HepG2 (cell line): ENCODE measurements around the gene CAPG. TPM values are rescaled to one million over a fixed set of nuclear protein-coding genes. Genes with fewer than 3 reads are reported as not detected.

Experiments
- AHR ChIP-seq: IDR thresholded peaks from 2 replicates; pipeline ENCODE4 v1.6.1; 2018; ENCODE audit warnings: missing genetic modification reagents, missing compliant biosample characterization
- ATAD3A ChIP-seq: sonication (generic); formaldehyde crosslinking; IDR thresholded peaks from 2 replicates; pipeline ENCODE4 v1.4.0; 2020; ENCODE audit warnings: missing genetic modification reagents
- CBX2 ChIP-seq, 2 experiments: fragments of 200-600 bp in 1 of 2; sonication (generic); formaldehyde crosslinking in 1 of 2; IDR thresholded peaks; 2 replicates each; pipeline versions ENCODE4 v1.7.0 to v1.8.1; 2018 to 2022; ENCODE audit warnings: low read depth in 2 of 2, low read length in 1 of 2, mild to moderate bottlenecking in 1 of 2, missing genetic modification reagents in 1 of 2
- CREB1 ChIP-seq, 2 experiments: fragments of 450-650 bp in 1 of 2; IDR thresholded peaks; 2 replicates each; pipeline ENCODE4 v1.6.1; 2016 to 2017; ENCODE audit warnings: control low read depth in 1 of 2, mild to moderate bottlenecking in 1 of 2, missing compliant biosample characterization in 1 of 2, missing genetic modification characterization in 1 of 2
- E2F2 ChIP-seq: sonication (generic); formaldehyde crosslinking; IDR thresholded peaks from 2 replicates; pipeline ENCODE4 v1.4.0; 2020; ENCODE audit warnings: missing genetic modification reagents, borderline replicate concordance
- EED ChIP-seq: sonication (generic); formaldehyde crosslinking; IDR thresholded peaks from 2 replicates; pipeline ENCODE4 v1.5.0; 2020; ENCODE audit warnings: mild to moderate bottlenecking, missing genetic modification reagents
- FOSL1 ChIP-seq: sonication (generic); formaldehyde crosslinking; IDR thresholded peaks from 2 replicates; pipeline ENCODE4 v1.9.0; 2021; ENCODE audit warnings: missing genetic modification reagents, borderline replicate concordance
- GPN1 ChIP-seq: sonication (generic); formaldehyde crosslinking; IDR thresholded peaks from 2 replicates; pipeline ENCODE4 v1.5.1; 2020; ENCODE audit warnings: missing genetic modification reagents, borderline replicate concordance
- HOXA3 ChIP-seq: sonication (generic); formaldehyde crosslinking; IDR thresholded peaks from 2 replicates; pipeline ENCODE4 v1.5.0; 2020; ENCODE audit warnings: missing genetic modification reagents
- IRX3 ChIP-seq: sonication (generic); formaldehyde crosslinking; IDR thresholded peaks from 2 replicates; pipeline ENCODE4 v1.8.1; 2023; ENCODE audit warnings: mild to moderate bottlenecking, low read depth, missing genetic modification reagents, borderline replicate concordance
- ISX ChIP-seq: sonication (generic); formaldehyde crosslinking; conservative IDR thresholded peaks from 2 replicates; pipeline ENCODE4 v1.5.0; 2020; ENCODE audit warnings: missing genetic modification reagents
- MAFF ChIP-seq: IDR thresholded peaks from 2 replicates; pipeline ENCODE4 v1.6.1; 2011; ENCODE audit warnings: low read depth, low read length, improper control_type of control experiment
- NKX3-1 ChIP-seq: sonication (generic); formaldehyde crosslinking; IDR thresholded peaks from 2 replicates; pipeline ENCODE4 v1.5.0; 2020; ENCODE audit warnings: missing genetic modification reagents
- SALL1 ChIP-seq: sonication (generic); formaldehyde crosslinking; IDR thresholded peaks from 2 replicates; pipeline ENCODE4 v1.8.0; 2022; ENCODE audit warnings: mild to moderate bottlenecking, missing genetic modification reagents
- SIX4 ChIP-seq: sonication (generic); formaldehyde crosslinking; IDR thresholded peaks from 2 replicates; pipeline ENCODE4 v1.4.0; 2020; ENCODE audit warnings: missing genetic modification reagents
- SUZ12 ChIP-seq: fragments of 150-350 bp; IDR thresholded peaks from 2 replicates; pipeline ENCODE4 v1.6.1; 2014; ENCODE audit warnings: low read depth, low read length
- WIZ ChIP-seq: sonication (generic); formaldehyde crosslinking; IDR thresholded peaks from 2 replicates; pipeline ENCODE4 v1.5.1; 2020; ENCODE audit warnings: mild to moderate bottlenecking, missing genetic modification reagents
- ZNF10 ChIP-seq: sonication (generic); formaldehyde crosslinking; IDR thresholded peaks from 2 replicates; pipeline ENCODE4 v1.4.0; 2020; ENCODE audit warnings: mild to moderate bottlenecking, low read depth, missing genetic modification reagents, borderline replicate concordance
- ZNF101 ChIP-seq: sonication (generic); formaldehyde crosslinking; IDR thresholded peaks from 2 replicates; pipeline ENCODE4 v1.4.0; 2020; ENCODE audit warnings: mild to moderate bottlenecking, low read depth, missing genetic modification reagents, borderline replicate concordance
- ZNF138 ChIP-seq: sonication (generic); formaldehyde crosslinking; IDR thresholded peaks from 2 replicates; pipeline ENCODE4 v1.5.0; 2020; ENCODE audit warnings: mild to moderate bottlenecking, low read depth, missing genetic modification reagents
- ZNF20 ChIP-seq: sonication (generic); formaldehyde crosslinking; IDR thresholded peaks from 2 replicates; pipeline ENCODE4 v1.4.0; 2020; ENCODE audit warnings: mild to moderate bottlenecking, moderate library complexity, missing genetic modification reagents
- ZNF460 ChIP-seq: sonication (generic); formaldehyde crosslinking; IDR thresholded peaks from 2 replicates; pipeline ENCODE4 v1.5.1; 2020; ENCODE audit warnings: missing genetic modification reagents, mild to moderate bottlenecking, borderline replicate concordance
- ZNF552 ChIP-seq: sonication (generic); formaldehyde crosslinking; IDR thresholded peaks from 2 replicates; pipeline ENCODE4 v1.9.0; 2022; ENCODE audit warnings: missing genetic modification reagents, mild to moderate bottlenecking, borderline replicate concordance
- ZNF607 ChIP-seq: sonication (generic); formaldehyde crosslinking; IDR thresholded peaks from 2 replicates; pipeline ENCODE4 v1.5.1; 2020; ENCODE audit warnings: missing genetic modification reagents, mild to moderate bottlenecking, borderline replicate concordance
- ZNF7 ChIP-seq: IDR thresholded peaks from 2 replicates; pipeline ENCODE4 v1.6.1; 2016; ENCODE audit warnings: missing biosample characterization, missing genetic modification reagents
- polyA plus RNA-seq, 8 experiments: library from polyadenylated mRNA; depleted of rRNA in 3 of 8; stranded (reverse) in 7 of 8; unstranded in 1 of 8; fragments of >200 nt; fragmentation: Illumina TruSeq in 4 of 8; extraction: Trizol in 4 of 8; gene quantifications; 2 replicates each; pipeline versions ENCODE4 v1.2.1 to v1.2.3, GENCODE V29; 2011 to 2016; ENCODE audit warnings: low read depth in 4 of 8, missing spikeins in 1 of 8, mixed read lengths in 1 of 8; ENCODE audit not compliant: insufficient read depth in 1 of 8
- total RNA-seq, 5 experiments: library from RNA; depleted of rRNA; stranded (reverse); fragments of >200 nt; fragmentation: Illumina TruSeq; extraction: Trizol; gene quantifications; 2 replicates each; pipeline ENCODE4 v1.2.3, GENCODE V29; 2016; ENCODE audit warnings: low read depth in 1 of 5
- TF ChIP-seq, protein P1 (sequence below): IDR thresholded peaks from 2 replicates; pipeline ENCODE4 v1.6.1; 2016; ENCODE audit warnings: missing genetic modification reagents, missing compliant biosample characterization
- TF ChIP-seq, protein P2 (sequence below): sonication (generic); formaldehyde crosslinking; IDR thresholded peaks from 2 replicates; pipeline ENCODE4 v1.5.1; 2020; ENCODE audit warnings: missing genetic modification reagents, mild to moderate bottlenecking, borderline replicate concordance

The CAPG gene
- total and polyA plus RNA-seq, 2 of the 13 experiments (the other 11 are each of a cell fraction or from before 2014, with no cell fraction given), result 12.7 to 18.2 TPM

DNA sequence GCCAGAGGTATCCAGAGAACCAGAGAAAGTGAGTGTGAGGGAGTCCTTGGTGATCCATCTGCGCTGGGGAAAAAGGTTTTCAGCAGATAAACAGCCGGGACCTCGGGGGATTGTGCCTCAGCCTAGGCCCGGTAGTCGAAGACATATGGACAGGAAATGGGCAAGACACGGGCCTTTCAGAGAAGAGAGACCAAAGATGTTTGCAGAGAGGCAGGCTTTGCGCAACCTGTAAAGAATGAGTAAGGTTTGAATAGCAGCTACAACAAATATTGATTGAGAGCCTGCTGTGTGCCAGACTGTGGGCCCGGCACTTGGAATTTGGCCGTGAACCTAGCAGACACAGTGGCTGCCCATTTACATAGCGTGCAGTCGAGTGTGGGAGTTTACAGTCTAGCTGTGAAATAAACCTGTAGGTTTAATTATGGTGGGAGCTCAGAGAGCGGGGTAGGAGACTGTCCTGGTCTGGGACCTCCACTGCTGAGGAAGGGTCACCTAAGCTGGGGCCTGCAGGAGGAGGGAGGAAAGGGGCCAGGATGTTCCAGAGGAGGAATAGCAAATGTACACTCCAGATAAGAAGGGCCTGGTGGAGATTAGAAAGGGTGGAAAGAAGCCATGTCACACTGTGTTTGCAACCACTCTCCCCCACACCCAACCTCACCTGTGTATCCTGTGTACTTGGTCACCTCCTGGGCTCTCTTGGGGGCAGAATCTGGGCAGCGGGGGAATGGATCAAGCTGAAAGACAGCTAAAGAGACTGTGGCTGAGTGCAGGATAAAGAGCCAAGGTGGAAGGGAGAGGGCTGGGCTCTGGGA is 11.3 kb upstream of the CAPG start (continued):
- TF ChIP-seq ZNF607 (CRISPR knock-in tag) (0 out of 2 replicates have a peak, but pooled peaks have one; percentile 37), FOSL1 (CRISPR knock-in tag) (peak; percentile 98), ZNF460 (CRISPR knock-in tag) (peak; percentile 23; the same call in 1 of the 2 replicates), NKX3-1 (CRISPR knock-in tag) (peak; percentile 98), CBX2 (IDR thresholded peaks at IDR 0.05; ENCODE audit: low read depth, low read length) (no peak), CBX2 (CRISPR knock-in tag; IDR thresholded peaks at IDR 0.05; ENCODE audit: low read depth) (no peak), ZNF20 (CRISPR knock-in tag) (no peak), HOXA3 (CRISPR knock-in tag) (peak; percentile 96), ZNF138 (CRISPR knock-in tag) (no peak), ISX (CRISPR knock-in tag) (no peak), SUZ12 (no peak), ZNF101 (0 out of 2 replicates have a peak, but pooled peaks have one; percentile 70), GPN1 (CRISPR knock-in tag) (no peak), ZNF552 (CRISPR knock-in tag) (peak; percentile 33; the same call in 1 of the 2 replicates), SALL1 (CRISPR knock-in tag) (peak; percentile 98), ATAD3A (CRISPR knock-in tag) (no peak), ZNF10 (CRISPR knock-in tag) (no peak), AHR (CRISPR knock-in tag) (peak; percentile 90; the same call in 1 of the 2 replicates), CREB1 (IDR thresholded peaks at IDR 0.05) (no peak), CREB1 (CRISPR knock-in tag; IDR thresholded peaks at IDR 0.05) (peak; percentile 79), ZNF7 (CRISPR knock-in tag) (peak; percentile 83), MAFF (no peak), EED (CRISPR knock-in tag) (no peak), WIZ (CRISPR knock-in tag) (no peak), IRX3 (no peak), SIX4 (CRISPR knock-in tag) (peak; percentile 78), E2F2 (CRISPR knock-in tag) (peak; percentile 93)
- TF ChIP-seq, protein P1, sequence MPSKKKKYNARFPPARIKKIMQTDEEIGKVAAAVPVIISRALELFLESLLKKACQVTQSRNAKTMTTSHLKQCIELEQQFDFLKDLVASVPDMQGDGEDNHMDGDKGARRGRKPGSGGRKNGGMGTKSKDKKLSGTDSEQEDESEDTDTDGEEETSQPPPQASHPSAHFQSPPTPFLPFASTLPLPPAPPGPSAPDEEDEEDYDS (CRISPR knock-in tag), result peak; percentile 61; the same call in 1 of the 2 replicates
- TF ChIP-seq, protein P2, sequence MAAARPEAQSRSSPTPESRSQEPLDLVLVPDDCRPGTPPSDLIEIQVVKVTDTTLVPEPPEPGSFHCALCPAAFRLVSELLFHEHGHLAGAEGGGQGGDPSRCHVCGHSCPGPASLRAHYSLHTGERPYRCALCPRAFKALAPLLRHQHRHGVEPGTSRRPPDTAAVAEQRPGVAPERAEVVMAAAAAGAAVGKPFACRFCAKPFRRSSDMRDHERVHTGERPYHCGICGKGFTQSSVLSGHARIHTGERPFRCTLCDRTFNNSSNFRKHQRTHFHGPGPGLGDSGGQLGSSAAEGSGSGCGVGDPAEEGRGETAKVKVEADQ (CRISPR knock-in tag), result no peak
